Motor neuron (in vitro differentiated cells): ENCODE measurements around the gene GEMIN7. TPM values are rescaled to one million over a fixed set of nuclear protein-coding genes. Genes with fewer than 3 reads are reported as not detected.
"Not testable (repeated sequence)": the region's sequence is repeated elsewhere in the genome, so short reads cannot be mapped to it uniquely, and the experiment has no call there.

Experiments
- ATAC-seq, 8 experiments: fragments of 200-7000 bp; cut with Tn5 transposase; replicated peaks in 6 of 8; 2 replicates each; pipeline ENCODE4 v1.8.0; 2021; ENCODE audit warnings: mild to moderate bottlenecking in 8 of 8, moderate library complexity in 8 of 8
- H3K27ac ChIP-seq, 2 donors: fragments of 250-450 bp; sonication (Bioruptor Pico); 2 replicates each; pipeline ENCODE4 v1.9.0; 2021; ENCODE audit warnings: antibody characterized with exemption in 2 of 2, mild to moderate bottlenecking in 2 of 2, moderate library complexity in 1 of 2
- H3K4me1 ChIP-seq, 2 donors: fragments of 250-450 bp; sonication (Bioruptor Pico); replicated peaks in 1 of 2; 2 replicates each; pipeline ENCODE4 v1.6.1; 2021; ENCODE audit warnings: antibody characterized with exemption in 2 of 2, mild to moderate bottlenecking in 2 of 2, moderate library complexity in 1 of 2
- H3K4me3 ChIP-seq, 5 donors: fragments of 250-450 bp; sonication (Bioruptor Pico); 2 replicates each; pipeline ENCODE4 v1.9.0; 2021; ENCODE audit warnings: antibody characterized with exemption in 5 of 5, mild to moderate bottlenecking in 5 of 5, moderate library complexity in 4 of 5
- WGBS, 10 experiments: fragments of 450-650 bp; shearing (Covaris generic); methylation state at CpG; one replicate each; pipeline ENCODE4 v1.0.0; 2022; 5-methylcytosine and 5-hydroxymethylcytosine counted together
- in situ Hi-C, 9 experiments: fragments of 400-800 bp; cut with MboI; loops; one replicate each; pipeline ENCODE4 v1.15.0; 2021; ENCODE audit warnings: low sequenced_read_pairs in 9 of 9, low pct_unique_long_range_greater_than_20kb in 2 of 9; ENCODE audit not compliant: unreplicated experiment in 9 of 9
- total RNA-seq, 8 experiments: library from RNA; unstranded; fragments of 300-600 nt; gene quantifications; 2 replicates each; pipeline versions ENCODE4 v1.2.3 to v1.2.4, GENCODE V29; 2022

The GEMIN7 gene
- total RNA-seq, 8 experiments from 2014 or later: 15.5 to 33.8 (median 20.5) TPM

DNA sequence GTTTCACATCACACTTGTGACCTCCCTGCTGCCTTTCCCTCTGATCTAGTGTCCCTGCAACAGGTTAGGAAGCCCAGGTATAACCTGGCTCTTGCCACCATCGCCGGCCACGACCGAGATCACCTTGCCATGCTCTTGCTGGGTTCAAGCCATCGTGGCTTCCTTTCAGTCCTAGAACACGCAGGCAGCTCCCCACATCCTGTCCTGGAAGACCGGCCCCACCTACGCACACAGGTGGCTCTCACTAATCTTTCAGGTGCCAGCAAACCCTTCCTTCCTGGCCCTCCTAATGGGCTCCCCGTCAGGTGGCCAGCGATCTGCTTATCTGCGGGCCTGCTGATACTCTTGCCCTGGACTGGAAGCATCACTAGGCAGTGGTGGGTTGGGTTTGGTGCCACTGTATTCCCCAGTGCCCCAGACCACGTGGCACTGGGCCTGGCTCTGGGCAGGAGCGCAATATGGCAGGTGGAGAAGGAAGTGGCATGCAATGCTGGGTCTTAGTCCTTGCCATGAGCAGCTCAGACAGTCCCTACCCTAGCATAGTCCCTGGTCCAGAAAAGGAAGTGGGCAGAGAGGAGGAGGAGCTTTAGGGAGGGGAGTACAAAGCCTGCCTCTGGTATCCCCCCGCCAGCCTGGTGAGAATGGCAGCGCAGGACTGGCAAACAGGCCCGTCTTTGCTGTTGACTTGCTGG is 25.7 kb downstream of the GEMIN7 start:
- no peak for ATAC-seq
- Histone ChIP-seq H3K4me1 (peaks cover 35 to 39% of the 10 kb centered on the region in 2 donors), H3K27ac (no peak overlapping the region), H3K4me3 (no peak overlapping the region)
- WGBS, 10 experiments: 88 to 100% (median 91%) methylated on average over 2 to 8 of the region's 16 CpGs; no CpG with 5 or more reads in 4 of the 10 experiments
- in situ Hi-C loops: no loop called here

GRCh38 chr19:45106363-45106762 is 27.3 kb downstream of the GEMIN7 start:
- ATAC-seq, H3K4me3 ChIP-seq, H3K27ac ChIP-seq, in situ Hi-C loops: not testable (repeated sequence)
- 25 to 98% (median 85%) methylated on average over 1 to 11 of the region's 11 CpGs; no CpG with 5 or more reads in 3 of the 10 experiments for WGBS, 10 experiments
- H3K4me1 ChIP-seq: peaks cover 24 to 26% of the 10 kb centered on the region in 2 donors

GRCh38 chr19:45107621-45108150 is 28.6 kb downstream of the GEMIN7 start:
- Histone ChIP-seq H3K4me3 (no peak overlapping the region), H3K4me1 (peaks cover 18 to 19% of the 10 kb centered on the region in 2 donors), H3K27ac (peak overlapping the region in 1 of 2 donors; percentile 17)
- peak in 1 of 8 experiments; percentile 50 for ATAC-seq
- WGBS, 10 experiments: 69 to 100% (median 80%) methylated on average over 1 to 12 of the region's 12 CpGs; no CpG with 5 or more reads in 1 of the 10 experiments
- in situ Hi-C loops: no loop called here

- no peak for ATAC-seq
- 70 to 100% (median 93%) methylated on average over 1 to 4 of the region's 5 CpGs; no CpG with 5 or more reads in 3 of the 10 experiments for WGBS, 10 experiments
- Histone ChIP-seq H3K27ac (no peak overlapping the region), H3K4me3 (no peak overlapping the region), H3K4me1 (peaks cover 2 to 6% of the 10 kb centered on the region in 2 donors)
- in situ Hi-C loops: no loop called here
Measured at GRCh38 chr19:45110851-45111266, 31.8 kb downstream of the GEMIN7 start.

DNA sequence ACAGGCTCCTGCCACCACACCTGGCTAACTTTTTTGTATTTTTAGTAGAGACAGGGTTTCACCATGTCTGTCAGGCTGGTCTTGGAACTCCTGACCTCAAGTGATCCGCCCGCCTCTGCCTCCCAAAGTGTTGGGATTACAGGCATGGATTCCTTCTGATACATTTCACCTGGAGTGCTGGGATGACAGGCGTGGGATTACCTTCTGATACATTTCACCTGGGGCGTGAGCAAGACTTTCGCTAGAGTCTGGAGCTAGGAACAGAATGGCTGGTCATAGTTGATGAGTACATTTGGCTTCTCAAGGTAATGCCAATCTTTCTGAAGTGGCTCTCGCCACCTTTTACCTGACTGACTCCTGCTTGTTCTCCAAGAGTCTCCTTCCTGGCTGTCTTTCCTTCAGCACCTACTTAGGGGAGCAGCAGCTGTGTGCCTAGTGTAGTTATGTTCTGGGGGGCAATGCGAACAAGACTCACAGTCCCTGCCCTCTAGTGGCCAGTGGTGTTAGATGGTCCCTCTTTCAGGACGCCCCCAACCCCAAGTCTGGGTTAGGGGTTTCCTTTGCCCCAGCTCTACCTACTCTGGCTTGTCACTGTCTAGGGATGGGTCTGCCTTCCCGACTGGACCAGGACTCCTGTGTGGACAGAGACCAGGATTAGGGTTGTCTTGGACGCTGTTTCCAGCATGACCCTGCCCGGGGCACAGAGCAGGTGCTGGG is 33.2 kb downstream of the GEMIN7 start:
- no peak overlapping the region for H3K4me3 ChIP-seq
- no peak for ATAC-seq
- peaks cover 6% of the 10 kb centered on the region in 2 donors for H3K4me1 ChIP-seq
- no peak overlapping the region for H3K27ac ChIP-seq
- in situ Hi-C loops: no loop called here
- 86 to 100% (median 95%) methylated on average over 1 to 4 of the region's 11 CpGs; no CpG with 5 or more reads in 1 of the 10 experiments for WGBS, 10 experiments

- 20 to 100% (median 73%) methylated on average over 1 to 4 of the region's 9 CpGs; no CpG with 5 or more reads in 5 of the 10 experiments for WGBS, 10 experiments
- peak in 2 of 8 experiments; percentile 15 to 42 for ATAC-seq
- Histone ChIP-seq H3K4me3 (no peak overlapping the region), H3K27ac (no peak overlapping the region), H3K4me1 (peaks cover 0 to 8% of the 10 kb centered on the region in 2 donors)
- in situ Hi-C loops: no loop called here
Measured at GRCh38 chr19:45113628-45114027, 34.6 kb downstream of the GEMIN7 start.

- Histone ChIP-seq H3K4me3 (no peak overlapping the region), H3K27ac (no peak overlapping the region), H3K4me1 (peaks cover 0 to 8% of the 10 kb centered on the region in 2 donors)
- WGBS, 10 experiments: 83 to 100% (median 100%) methylated on average over 1 to 3 of the region's 4 CpGs; no CpG with 5 or more reads in 3 of the 10 experiments
- ATAC-seq: no peak
- in situ Hi-C loops: no loop called here
Measured at GRCh38 chr19:45114116-45114515, 35.1 kb downstream of the GEMIN7 start.

DNA sequence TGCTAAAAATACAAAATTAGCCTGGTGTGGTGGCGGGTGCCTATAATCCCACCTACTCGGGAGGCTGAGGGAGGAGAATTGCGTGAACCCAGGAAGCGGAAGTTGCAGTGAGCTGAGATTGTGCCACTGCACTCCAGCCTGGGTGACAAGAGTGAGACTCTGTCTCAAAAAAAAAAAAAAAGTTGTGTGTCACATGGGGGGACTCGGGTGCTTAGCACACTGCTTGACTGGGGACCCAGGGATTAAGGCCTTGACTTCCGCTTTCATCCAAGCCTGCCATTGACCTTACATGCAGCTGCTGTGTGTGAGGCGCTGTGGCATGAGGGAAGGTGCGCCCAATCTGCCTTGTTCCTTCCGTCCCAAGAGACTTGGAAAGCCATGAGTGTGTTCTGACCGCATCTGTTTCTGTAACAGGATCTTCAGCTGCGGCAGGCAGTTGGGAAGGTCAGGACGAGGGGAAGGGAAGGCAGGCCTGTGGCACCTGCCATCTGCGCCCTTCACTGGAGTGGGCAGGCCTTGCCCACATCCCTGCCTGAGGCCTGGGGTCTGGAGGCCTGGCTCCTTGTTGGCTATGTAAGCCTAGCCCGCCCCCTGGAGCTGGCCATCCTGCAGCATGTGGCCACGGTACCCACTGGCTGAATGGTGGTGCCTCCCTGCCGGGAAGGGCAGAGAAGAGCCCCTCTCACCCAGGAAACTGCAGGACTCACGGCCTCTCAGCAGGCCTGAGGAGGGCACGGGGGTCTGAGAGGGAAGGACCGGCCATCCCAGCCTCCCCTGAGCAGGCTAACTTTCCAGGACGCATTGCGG is 37.0 kb downstream of the GEMIN7 start:
- no peak overlapping the region for H3K4me3 ChIP-seq
- peaks cover 0 to 8% of the 10 kb centered on the region in 2 donors for H3K4me1 ChIP-seq
- 60 to 100% (median 85%) methylated on average over 1 to 14 of the region's 21 CpGs; no CpG with 5 or more reads in 4 of the 10 experiments for WGBS, 10 experiments
- ATAC-seq: peak in 1 of 8 experiments; percentile 7
- in situ Hi-C loops: no loop called here
- H3K27ac ChIP-seq: no peak overlapping the region

- in situ Hi-C loops: no loop called here
- WGBS, 10 experiments: 40 to 100% (median 89%) methylated on average over 1 to 6 of the region's 16 CpGs; no CpG with 5 or more reads in 5 of the 10 experiments
- Histone ChIP-seq H3K4me3 (no peak overlapping the region), H3K27ac (no peak overlapping the region), H3K4me1 (peaks cover 0 to 8% of the 10 kb centered on the region in 2 donors)
- peak in 5 of 8 experiments; percentile 12 to 46 (median 30) for ATAC-seq
Measured at GRCh38 chr19:45117167-45117594, 38.1 kb downstream of the GEMIN7 start.

GRCh38 chr19:45117671-45118070 is 38.6 kb downstream of the GEMIN7 start:
- in situ Hi-C loops: no loop called here
- peaks cover 0 to 8% of the 10 kb centered on the region in 2 donors for H3K4me1 ChIP-seq
- peak in 3 of 8 experiments; percentile 21 to 50 (median 28) for ATAC-seq
- H3K4me3 ChIP-seq: no peak overlapping the region
- WGBS, 10 experiments: 0 to 100% (median 74%) methylated on average over 1 to 3 of the region's 12 CpGs; no CpG with 5 or more reads in 6 of the 10 experiments
- H3K27ac ChIP-seq: no peak overlapping the region

GRCh38 chr19:45118106-45118505 is 39.0 kb downstream of the GEMIN7 start:
- Histone ChIP-seq H3K4me1 (peaks cover 0 to 8% of the 10 kb centered on the region in 2 donors), H3K27ac (no peak overlapping the region), H3K4me3 (no peak overlapping the region)
- peak in 3 of 8 experiments; percentile 19 to 29 (median 20) for ATAC-seq
- in situ Hi-C loops: no loop called here
- WGBS, 10 experiments: 80 to 100% (median 80%) methylated on average over 1 to 2 of the region's 5 CpGs; no CpG with 5 or more reads in 7 of the 10 experiments

GRCh38 chr19:45118591-45119355 is 39.7 kb downstream of the GEMIN7 start:
- in situ Hi-C loops, ATAC-seq, H3K27ac ChIP-seq, H3K4me1 ChIP-seq, H3K4me3 ChIP-seq: not testable (repeated sequence)
- 40 to 94% (median 82%) methylated on average over 1 to 8 of the region's 18 CpGs; no CpG with 5 or more reads in 1 of the 10 experiments for WGBS, 10 experiments
